ENCODE measurements around the gene TOLLIP. TPM values are rescaled to one million over a fixed set of nuclear protein-coding genes. Genes with fewer than 3 reads are reported as not detected.
"Not testable (repeated sequence)": the region's sequence is repeated elsewhere in the genome, so short reads cannot be mapped to it uniquely, and the experiment has no call there.

Gene TOLLIP
- polyA plus RNA-seq, 1 donor from 2014 or later, result 32.2 TPM

DNA sequence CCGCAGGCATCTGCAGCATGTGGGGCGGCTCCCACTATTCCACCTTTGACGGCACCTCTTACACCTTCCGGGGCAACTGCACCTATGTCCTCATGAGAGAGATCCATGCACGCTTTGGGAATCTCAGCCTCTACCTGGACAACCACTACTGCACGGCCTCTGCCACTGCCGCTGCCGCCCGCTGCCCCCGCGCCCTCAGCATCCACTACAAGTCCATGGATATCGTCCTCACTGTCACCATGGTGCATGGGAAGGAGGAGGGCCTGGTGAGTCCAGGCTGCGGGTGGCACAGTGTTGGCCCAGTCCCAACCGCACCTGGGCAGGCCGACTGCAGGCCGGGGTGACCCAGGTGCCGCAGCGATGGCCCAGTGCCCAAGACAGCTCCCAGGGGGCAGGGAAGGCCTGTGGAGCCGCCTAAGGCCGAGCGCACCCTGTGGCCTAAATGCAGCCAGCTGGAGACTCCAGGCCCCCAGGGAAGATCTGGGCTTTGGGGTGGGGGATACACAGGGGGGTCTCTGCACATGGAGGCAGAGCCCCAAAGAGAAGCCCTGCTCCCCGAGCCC lies 55.3 kb downstream of the TOLLIP start:
- H3K27ac Mint-ChIP-seq, result no peak overlapping the region
- H3K9me3 Mint-ChIP-seq, result peaks cover 0 to 2% (median 0%) of the 10 kb centered on the region in 3 donors
- H3K27me3 Mint-ChIP-seq, result no peaks in the 10 kb centered on the region
- H3K36me3 Mint-ChIP-seq, result no peaks in the 10 kb centered on the region
- H3K4me1 Mint-ChIP-seq, result no peaks in the 10 kb centered on the region
- H3K4me3 Mint-ChIP-seq, result no peak overlapping the region

DNA sequence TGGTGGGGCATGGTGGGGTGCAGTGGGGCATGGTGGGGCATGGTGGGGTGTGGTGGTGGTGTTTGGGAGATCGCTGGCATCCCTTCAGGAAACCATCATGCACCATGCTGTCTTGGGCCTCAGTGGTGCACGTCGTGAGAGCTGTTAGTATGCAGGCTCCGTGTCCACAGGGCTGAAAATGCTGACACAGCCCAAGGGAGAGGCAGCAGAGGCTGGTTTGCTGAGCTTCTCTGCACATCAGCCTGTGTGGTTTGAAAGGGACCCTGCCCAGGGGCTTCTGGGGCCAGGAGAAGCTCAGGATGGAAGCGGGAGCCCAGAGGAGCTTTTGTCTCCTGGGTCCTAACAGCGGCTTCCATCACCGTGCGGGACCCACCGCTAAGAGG lies 56.3 kb downstream of the TOLLIP start:
- Mint-ChIP-seq H3K27ac (no peak overlapping the region), H3K27me3 (no peaks in the 10 kb centered on the region), H3K4me1 (no peaks in the 10 kb centered on the region), H3K9me3 (peaks cover 0 to 2% (median 0%) of the 10 kb centered on the region in 3 donors), H3K4me3 (no peak overlapping the region), H3K36me3 (no peaks in the 10 kb centered on the region)

DNA sequence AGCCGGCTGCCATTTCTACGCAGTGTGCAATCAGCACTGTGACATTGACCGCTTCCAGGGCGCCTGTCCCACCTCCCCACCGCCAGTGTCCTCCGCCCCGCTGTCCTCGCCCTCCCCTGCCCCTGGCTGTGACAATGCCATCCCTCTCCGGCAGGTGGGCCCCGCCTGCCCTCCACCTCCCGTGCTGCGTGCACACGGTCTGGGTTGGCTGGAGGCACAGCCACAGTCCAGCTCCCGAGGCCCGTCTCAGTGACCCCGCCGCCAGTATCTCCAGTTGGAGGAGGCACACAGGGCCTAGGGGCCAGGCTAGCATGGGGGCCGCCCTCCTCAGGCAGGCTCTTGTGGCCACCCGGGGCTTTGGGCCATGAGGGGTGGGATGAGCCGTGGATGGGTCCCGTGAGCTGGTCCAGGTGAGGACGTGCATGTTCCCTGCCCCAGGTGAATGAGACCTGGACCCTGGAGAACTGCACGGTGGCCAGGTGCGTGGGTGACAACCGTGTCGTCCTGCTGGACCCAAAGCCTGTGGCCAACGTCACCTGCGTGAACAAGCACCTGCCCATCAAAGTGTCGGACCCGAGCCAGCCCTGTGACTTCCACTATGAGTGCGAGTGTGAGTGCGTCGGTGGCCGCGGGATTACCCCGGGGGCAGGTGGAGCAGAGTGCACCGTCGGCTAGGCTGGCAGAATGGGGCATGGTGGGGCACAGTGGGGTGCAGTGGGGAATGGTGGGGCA lies 56.9 kb downstream of the TOLLIP start:
- Mint-ChIP-seq H3K27me3 (no peaks in the 10 kb centered on the region), H3K9me3 (peaks cover 0 to 2% (median 0%) of the 10 kb centered on the region in 3 donors), H3K4me3 (no peak overlapping the region), H3K4me1 (no peaks in the 10 kb centered on the region), H3K36me3 (no peaks in the 10 kb centered on the region), H3K27ac (no peak overlapping the region)

DNA sequence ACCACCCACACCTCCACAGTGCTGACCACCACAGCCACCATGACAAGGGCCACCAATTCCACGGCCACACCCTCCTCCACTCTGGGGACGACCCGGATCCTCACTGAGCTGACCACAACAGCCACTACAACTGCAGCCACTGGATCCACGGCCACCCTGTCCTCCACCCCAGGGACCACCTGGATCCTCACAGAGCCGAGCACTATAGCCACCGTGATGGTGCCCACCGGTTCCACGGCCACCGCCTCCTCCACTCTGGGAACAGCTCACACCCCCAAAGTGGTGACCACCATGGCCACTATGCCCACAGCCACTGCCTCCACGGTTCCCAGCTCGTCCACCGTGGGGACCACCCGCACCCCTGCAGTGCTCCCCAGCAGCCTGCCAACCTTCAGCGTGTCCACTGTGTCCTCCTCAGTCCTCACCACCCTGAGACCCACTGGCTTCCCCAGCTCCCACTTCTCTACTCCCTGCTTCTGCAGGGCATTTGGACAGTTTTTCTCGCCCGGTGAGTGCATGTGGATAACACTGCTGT lies 58.1 kb downstream of the TOLLIP start:
- no peaks in the 10 kb centered on the region for H3K4me1 Mint-ChIP-seq
- H3K27me3 Mint-ChIP-seq, result no peaks in the 10 kb centered on the region
- peaks cover 0 to 2% (median 0%) of the 10 kb centered on the region in 3 donors for H3K9me3 Mint-ChIP-seq
- H3K4me3 Mint-ChIP-seq, result peak overlapping the region in 1 of 4 donors; percentile 51
- no peaks in the 10 kb centered on the region for H3K36me3 Mint-ChIP-seq
- no peak overlapping the region for H3K27ac Mint-ChIP-seq

DNA sequence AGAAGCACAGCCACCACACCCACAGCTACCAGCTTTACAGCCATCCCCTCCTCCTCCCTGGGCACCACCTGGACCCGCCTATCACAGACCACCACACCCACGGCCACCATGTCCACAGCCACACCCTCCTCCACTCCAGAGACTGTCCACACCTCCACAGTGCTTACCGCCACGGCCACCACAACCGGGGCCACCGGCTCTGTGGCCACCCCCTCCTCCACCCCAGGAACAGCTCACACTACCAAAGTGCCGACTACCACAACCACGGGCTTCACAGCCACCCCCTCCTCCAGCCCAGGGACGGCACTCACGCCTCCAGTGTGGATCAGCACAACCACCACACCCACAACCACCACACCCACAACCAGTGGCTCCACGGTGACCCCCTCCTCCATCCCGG lies 59.0 kb downstream of the TOLLIP start:
- not testable (repeated sequence) for H3K9me3 Mint-ChIP-seq, H3K36me3 Mint-ChIP-seq, H3K4me3 Mint-ChIP-seq, H3K27ac Mint-ChIP-seq, H3K27me3 Mint-ChIP-seq, H3K4me1 Mint-ChIP-seq

DNA sequence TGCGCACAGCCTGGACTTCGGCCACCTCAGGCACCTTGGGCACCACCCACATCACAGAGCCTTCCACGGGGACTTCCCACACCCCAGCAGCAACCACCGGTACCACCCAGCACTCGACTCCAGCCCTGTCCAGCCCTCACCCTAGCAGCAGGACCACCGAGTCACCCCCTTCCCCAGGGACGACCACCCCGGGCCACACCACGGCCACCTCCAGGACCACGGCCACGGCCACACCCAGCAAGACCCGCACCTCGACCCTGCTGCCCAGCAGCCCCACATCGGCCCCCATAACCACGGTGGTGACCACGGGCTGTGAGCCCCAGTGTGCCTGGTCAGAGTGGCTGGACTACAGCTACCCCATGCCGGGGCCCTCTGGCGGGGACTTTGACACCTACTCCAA lies 60.5 kb downstream of the TOLLIP start:
- H3K9me3 Mint-ChIP-seq, H3K36me3 Mint-ChIP-seq, H3K4me3 Mint-ChIP-seq, H3K4me1 Mint-ChIP-seq, H3K27me3 Mint-ChIP-seq, H3K27ac Mint-ChIP-seq: not testable (repeated sequence)

DNA sequence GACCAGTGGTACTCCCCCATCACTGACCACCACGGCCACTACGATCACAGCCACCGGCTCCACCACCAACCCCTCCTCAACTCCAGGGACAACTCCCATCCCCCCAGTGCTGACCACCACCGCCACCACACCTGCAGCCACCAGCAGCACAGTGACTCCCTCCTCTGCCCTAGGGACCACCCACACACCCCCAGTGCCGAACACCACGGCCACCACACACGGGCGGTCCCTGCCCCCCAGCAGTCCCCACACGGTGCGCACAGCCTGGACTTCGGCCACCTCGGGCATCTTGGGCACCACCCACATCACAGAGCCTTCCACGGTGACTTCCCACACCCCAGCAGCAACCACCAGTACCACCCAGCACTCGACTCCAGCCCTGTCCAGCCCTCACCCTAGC lies 62.4 kb downstream of the TOLLIP start:
- not testable (repeated sequence) for H3K27ac Mint-ChIP-seq, H3K27me3 Mint-ChIP-seq, H3K4me1 Mint-ChIP-seq, H3K4me3 Mint-ChIP-seq, H3K9me3 Mint-ChIP-seq, H3K36me3 Mint-ChIP-seq

DNA sequence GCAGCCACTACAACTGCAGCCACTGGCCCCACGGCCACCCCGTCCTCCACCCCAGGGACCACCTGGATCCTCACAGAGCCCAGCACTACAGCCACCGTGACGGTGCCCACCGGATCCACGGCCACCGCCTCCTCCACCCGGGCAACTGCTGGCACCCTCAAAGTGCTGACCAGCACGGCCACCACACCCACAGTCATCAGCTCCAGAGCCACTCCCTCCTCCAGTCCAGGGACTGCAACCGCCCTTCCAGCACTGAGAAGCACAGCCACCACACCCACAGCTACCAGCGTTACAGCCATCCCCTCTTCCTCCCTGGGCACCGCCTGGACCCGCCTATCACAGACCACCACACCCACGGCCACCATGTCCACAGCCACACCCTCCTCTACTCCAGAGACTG lies 63.1 kb downstream of the TOLLIP start:
- H3K36me3 Mint-ChIP-seq, H3K27ac Mint-ChIP-seq, H3K9me3 Mint-ChIP-seq, H3K4me1 Mint-ChIP-seq, H3K27me3 Mint-ChIP-seq: not testable (repeated sequence)
- H3K4me3 Mint-ChIP-seq, result peak overlapping the region in 1 of 4 donors; percentile 65

DNA sequence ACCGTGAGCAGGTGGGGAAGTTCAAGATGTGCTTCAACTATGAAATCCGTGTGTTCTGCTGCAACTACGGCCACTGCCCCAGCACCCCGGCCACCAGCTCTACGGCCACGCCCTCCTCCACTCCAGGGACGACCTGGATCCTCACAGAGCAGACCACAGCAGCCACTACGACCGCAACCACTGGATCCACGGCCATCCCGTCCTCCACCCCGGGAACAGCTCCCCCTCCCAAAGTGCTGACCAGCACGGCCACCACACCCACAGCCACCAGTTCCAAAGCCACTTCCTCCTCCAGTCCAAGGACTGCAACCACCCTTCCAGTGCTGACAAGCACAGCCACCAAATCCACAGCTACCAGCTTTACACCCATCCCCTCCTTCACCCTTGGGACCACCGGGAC lies 63.7 kb downstream of the TOLLIP start:
- not testable (repeated sequence) for H3K9me3 Mint-ChIP-seq, H3K27me3 Mint-ChIP-seq, H3K36me3 Mint-ChIP-seq, H3K27ac Mint-ChIP-seq, H3K4me1 Mint-ChIP-seq
- H3K4me3 Mint-ChIP-seq, result peak overlapping the region in 1 of 4 donors; percentile 54

DNA sequence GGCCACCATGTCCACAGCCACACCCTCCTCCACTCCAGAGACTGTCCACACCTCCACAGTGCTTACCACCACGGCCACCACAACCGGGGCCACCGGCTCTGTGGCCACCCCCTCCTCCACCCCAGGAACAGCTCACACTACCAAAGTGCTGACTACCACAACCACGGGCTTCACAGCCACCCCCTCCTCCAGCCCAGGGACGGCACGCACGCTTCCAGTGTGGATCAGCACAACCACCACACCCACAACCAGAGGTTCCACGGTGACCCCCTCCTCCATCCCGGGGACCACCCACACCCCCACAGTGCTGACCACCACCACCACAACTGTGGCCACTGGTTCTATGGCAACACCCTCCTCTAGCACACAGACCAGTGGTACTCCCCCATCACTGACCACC lies 64.9 kb downstream of the TOLLIP start:
- H3K4me1 Mint-ChIP-seq, H3K36me3 Mint-ChIP-seq, H3K27ac Mint-ChIP-seq, H3K4me3 Mint-ChIP-seq, H3K27me3 Mint-ChIP-seq, H3K9me3 Mint-ChIP-seq: not testable (repeated sequence)

DNA sequence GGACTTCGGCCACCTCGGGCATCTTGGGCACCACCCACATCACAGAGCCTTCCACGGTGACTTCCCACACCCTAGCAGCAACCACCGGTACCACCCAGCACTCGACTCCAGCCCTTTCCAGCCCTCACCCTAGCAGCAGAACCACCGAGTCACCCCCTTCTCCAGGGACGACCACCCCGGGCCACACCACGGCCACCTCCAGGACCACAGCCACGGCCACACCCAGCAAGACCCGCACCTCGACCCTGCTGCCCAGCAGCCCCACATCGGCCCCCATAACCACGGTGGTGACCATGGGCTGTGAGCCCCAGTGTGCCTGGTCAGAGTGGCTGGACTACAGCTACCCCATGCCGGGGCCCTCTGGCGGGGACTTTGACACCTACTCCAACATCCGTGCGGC lies 65.9 kb downstream of the TOLLIP start:
- H3K4me1 Mint-ChIP-seq, H3K9me3 Mint-ChIP-seq, H3K27ac Mint-ChIP-seq, H3K4me3 Mint-ChIP-seq, H3K27me3 Mint-ChIP-seq, H3K36me3 Mint-ChIP-seq: not testable (repeated sequence)

DNA sequence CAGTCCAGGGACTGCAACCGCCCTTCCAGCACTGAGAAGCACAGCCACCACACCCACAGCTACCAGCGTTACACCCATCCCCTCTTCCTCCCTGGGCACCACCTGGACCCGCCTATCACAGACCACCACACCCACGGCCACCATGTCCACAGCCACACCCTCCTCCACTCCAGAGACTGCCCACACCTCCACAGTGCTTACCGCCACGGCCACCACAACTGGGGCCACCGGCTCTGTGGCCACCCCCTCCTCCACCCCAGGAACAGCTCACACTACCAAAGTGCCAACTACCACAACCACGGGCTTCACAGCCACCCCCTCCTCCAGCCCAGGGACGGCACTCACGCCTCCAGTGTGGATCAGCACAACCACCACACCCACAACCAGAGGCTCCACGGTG lies 66.7 kb downstream of the TOLLIP start:
- not testable (repeated sequence) for H3K4me1 Mint-ChIP-seq, H3K27me3 Mint-ChIP-seq, H3K27ac Mint-ChIP-seq, H3K36me3 Mint-ChIP-seq, H3K9me3 Mint-ChIP-seq
- H3K4me3 Mint-ChIP-seq, result peak overlapping the region in 1 of 4 donors; percentile 52

DNA sequence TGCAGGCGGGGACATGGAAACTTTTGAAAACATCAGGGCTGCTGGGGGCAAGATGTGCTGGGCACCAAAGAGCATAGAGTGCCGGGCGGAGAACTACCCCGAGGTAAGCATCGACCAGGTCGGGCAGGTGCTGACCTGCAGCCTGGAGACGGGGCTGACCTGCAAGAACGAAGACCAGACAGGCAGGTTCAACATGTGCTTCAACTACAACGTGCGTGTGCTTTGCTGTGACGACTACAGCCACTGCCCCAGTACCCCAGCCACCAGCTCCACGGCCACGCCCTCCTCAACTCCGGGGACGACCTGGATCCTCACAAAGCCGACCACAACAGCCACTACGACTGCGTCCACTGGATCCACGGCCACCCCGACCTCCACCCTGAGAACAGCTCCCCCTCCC lies 67.1 kb downstream of the TOLLIP start:
- Mint-ChIP-seq H3K4me3 (peak overlapping the region in 1 of 4 donors; percentile 52), H3K36me3 (no peaks in the 10 kb centered on the region), H3K4me1 (no peaks in the 10 kb centered on the region), H3K9me3 (no peaks in the 10 kb centered on the region), H3K27me3 (no peaks in the 10 kb centered on the region), H3K27ac (no peak overlapping the region)

DNA sequence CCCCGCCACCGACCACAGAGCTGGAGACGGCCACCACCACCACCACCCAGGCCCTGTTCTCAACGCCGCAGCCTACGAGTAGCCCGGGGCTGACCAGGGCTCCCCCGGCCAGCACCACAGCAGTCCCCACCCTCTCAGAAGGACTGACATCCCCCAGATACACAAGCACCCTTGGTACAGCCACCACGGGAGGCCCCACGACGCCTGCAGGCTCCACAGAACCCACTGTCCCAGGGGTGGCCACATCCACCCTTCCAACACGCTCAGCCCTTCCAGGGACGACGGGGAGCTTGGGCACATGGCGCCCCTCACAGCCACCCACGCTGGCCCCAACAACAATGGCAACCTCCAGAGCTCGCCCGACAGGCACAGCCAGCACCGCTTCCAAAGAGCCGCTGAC lies 67.7 kb downstream of the TOLLIP start:
- no peaks in the 10 kb centered on the region for H3K9me3 Mint-ChIP-seq
- no peak overlapping the region for H3K27ac Mint-ChIP-seq

DNA sequence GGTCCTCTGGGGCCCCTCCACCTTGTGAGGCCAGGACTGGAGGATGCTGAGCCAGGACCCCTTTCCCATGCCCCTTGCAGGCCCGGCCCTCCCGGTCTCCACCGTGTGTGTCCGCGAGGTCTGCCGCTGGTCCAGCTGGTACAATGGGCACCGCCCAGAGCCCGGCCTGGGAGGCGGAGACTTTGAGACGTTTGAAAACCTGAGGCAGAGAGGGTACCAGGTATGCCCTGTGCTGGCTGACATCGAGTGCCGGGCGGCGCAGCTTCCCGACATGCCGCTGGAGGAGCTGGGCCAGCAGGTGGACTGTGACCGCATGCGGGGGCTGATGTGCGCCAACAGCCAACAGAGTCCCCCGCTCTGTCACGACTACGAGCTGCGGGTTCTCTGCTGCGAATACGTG lies 68.7 kb downstream of the TOLLIP start:
- H3K27me3 Mint-ChIP-seq, result no peaks in the 10 kb centered on the region
- H3K4me3 Mint-ChIP-seq, result no peak overlapping the region
- H3K27ac Mint-ChIP-seq, result no peak overlapping the region
- no peaks in the 10 kb centered on the region for H3K36me3 Mint-ChIP-seq
- no peaks in the 10 kb centered on the region for H3K9me3 Mint-ChIP-seq
- H3K4me1 Mint-ChIP-seq, result no peaks in the 10 kb centered on the region

More for the DNA sequence above, 67.7 kb downstream of the TOLLIP start:
- no peaks in the 10 kb centered on the region for H3K27me3 Mint-ChIP-seq
- H3K36me3 Mint-ChIP-seq, result no peaks in the 10 kb centered on the region
- H3K4me3 Mint-ChIP-seq, result no peak overlapping the region
- H3K4me1 Mint-ChIP-seq, result no peaks in the 10 kb centered on the region

DNA sequence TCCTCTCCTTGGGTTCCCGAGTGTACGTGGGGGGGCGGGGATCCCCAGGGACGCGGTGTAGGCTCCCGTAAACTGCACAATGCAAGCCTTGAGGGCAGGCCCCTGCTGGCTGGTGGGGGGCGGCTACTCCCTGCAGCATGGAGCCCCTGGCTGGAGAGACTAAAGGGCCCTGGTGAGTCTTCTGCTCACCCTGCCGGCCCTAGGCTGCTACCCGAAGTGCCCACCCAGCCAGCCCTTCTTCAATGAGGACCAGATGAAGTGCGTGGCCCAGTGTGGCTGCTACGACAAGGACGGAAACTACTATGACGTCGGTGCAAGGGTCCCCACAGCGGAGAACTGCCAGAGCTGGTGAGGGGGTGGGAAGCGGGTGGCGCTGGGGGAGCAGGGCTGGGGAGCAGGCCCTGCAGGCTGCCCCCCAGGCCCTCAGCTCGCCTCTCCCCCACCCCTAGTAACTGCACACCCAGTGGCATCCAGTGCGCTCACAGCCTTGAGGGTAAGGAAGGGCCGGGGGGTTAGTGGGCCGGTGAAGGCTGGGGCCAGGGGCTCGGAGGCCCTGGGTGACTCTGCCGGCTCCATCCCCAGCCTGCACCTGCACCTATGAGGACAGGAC lies 69.7 kb downstream of the TOLLIP start:
- H3K36me3 Mint-ChIP-seq, result no peaks in the 10 kb centered on the region
- no peak overlapping the region for H3K4me3 Mint-ChIP-seq
- H3K9me3 Mint-ChIP-seq, result no peaks in the 10 kb centered on the region
- H3K27me3 Mint-ChIP-seq, result no peaks in the 10 kb centered on the region
- H3K4me1 Mint-ChIP-seq, result no peaks in the 10 kb centered on the region
- H3K27ac Mint-ChIP-seq, result no peak overlapping the region

All from IgD-negative memory B cell (primary cell).